Measurements from ENCODE around the gene MAPK10. TPM values are rescaled to one million over a fixed set of nuclear protein-coding genes. Genes with fewer than 3 reads are reported as not detected.

Gene MAPK10
- total and polyA plus RNA-seq, 10 of the 15 experiments (the other 5 are each of a cell fraction or from before 2014, with no cell fraction given) = 1.1 to 4.2 (median 2.4) TPM

DNA sequence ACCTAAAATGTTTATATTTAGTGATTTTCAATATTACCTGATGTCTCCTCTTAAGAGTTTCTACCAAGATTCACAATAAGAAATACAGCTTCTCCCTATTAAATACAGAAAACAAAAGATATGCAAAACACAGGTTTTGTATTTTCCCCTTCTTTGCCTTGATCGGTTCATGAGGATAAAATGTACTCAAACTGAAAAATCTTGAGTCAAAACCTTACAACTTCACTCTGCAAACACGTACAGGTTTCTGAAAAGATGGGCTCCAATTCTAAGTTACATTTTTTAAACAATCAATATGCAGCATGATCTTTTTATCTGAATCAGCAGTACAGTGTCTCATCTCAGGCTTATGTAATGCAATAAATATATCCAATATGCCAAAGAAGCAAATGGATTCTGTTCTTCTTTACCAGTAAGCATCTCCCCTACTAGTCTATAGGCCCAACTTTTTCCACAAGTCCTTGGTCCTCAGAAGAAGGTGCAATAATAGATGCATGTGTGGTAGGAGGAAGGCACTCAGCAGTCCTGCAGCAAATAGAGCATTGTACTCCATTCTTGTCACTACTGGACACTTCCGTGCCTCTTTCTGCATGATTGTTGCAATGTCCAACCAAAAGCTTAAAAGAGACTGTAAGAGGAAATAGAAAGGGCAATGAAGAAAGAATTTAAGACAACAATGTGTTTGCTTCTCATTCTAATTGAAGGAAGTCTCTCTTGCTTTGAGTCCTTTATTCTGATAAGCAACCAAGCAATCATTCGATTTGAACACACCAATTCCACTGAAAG lies 3.2 kb downstream of the MAPK10 start:
- Histone ChIP-seq H3K36me3 (ENCODE audit: control insufficient read depth in 2 of 2, insufficient read depth in 2 of 2, low read length in 1 of 2) (no peaks in the 10 kb centered on the region), H3K4me2 (ENCODE audit: control insufficient read depth, insufficient read depth) (no peak overlapping the region), H3K27ac (ENCODE audit: control insufficient read depth, insufficient read depth) (no peak overlapping the region), H3K79me2 (ENCODE audit: control insufficient read depth, insufficient read depth, low read length) (no peaks in the 10 kb centered on the region), H3K9ac (ENCODE audit: control insufficient read depth, insufficient read depth, low read length) (no peak overlapping the region), H3K4me3 (no peak overlapping the region), H3K9me3 (replicated peaks; ENCODE audit: control insufficient read depth, insufficient read depth, low read length) (no peaks in the 10 kb centered on the region), H2AFZ (ENCODE audit: control insufficient read depth, low read depth, low read length) (no peak overlapping the region), H4K20me1 (ENCODE audit: control insufficient read depth, insufficient read depth) (no peaks in the 10 kb centered on the region), H3K27me3 (replicated peaks in 1 of 2; ENCODE audit: control insufficient read depth in 2 of 2, insufficient read depth in 2 of 2, low read length in 1 of 2) (no peaks in the 10 kb centered on the region), H3K4me1 (ENCODE audit: control insufficient read depth, insufficient read depth, low read length) (peaks cover 3% of the 10 kb centered on the region; the same call in 1 of the 2 replicates)
- peak; percentile 81 for TF ChIP-seq JUNB (IDR thresholded peaks at IDR 0.05)
- 0 out of 2 replicates have a peak, but pooled peaks have one; percentile 6 for TF ChIP-seq RUNX3 (IDR thresholded peaks at IDR 0.05; ENCODE audit: low read length)
- no peak for TF ChIP-seq TBL1XR1 (IDR thresholded peaks at IDR 0.05; ENCODE audit: low read depth, low read length)
- TF ChIP-seq NFIC (IDR thresholded peaks at IDR 0.05; ENCODE audit: low read depth, low read length) = 0 out of 2 replicates have a peak, but pooled peaks have one; percentile 24
- TF ChIP-seq IRF4 (IDR thresholded peaks at IDR 0.05; ENCODE audit: low read depth, low read length) = peak; percentile 50; the same call in 1 of the 2 replicates
- no TSS peak for BruUV-seq (replicated peaks)
- ATAC-seq = no peak
- intact Hi-C loops (cut with micrococcal nuclease; ENCODE audit: unreplicated experiment) (no loop called here), in situ Hi-C loops (cut with MboI) (no loop called here)
- POLR2A ChIA-PET = no interaction called here
- RAD21 ChIA-PET (ENCODE audit: unreplicated experiment) = interaction anchor here (0.5 kb wide), 1 partner anchor 786 kb away, joined by 3 read pairs; no protein-coding TSS in a partner anchor
- CTCF ChIA-PET = no interaction called here
- FAIRE-seq = no peak
- 18% methylated on average over 4 of the region's 4 CpGs for WGBS (ENCODE audit: insufficient coverage, insufficient replicate concordance, low lambda C conversion rate, missing lambda C conversion rate)
- SMC1A ChIA-PET (ENCODE audit: uncharacterized antibody, unreplicated experiment) = interaction anchor here (0.6 to 1.5 kb wide), 3 partner anchors 9 to 138 kb away, joined by 3 to 4 read pairs (median 3); no protein-coding TSS in a partner anchor
- DNase-seq (ENCODE audit: low read depth, low spot score) = no peak

DNA sequence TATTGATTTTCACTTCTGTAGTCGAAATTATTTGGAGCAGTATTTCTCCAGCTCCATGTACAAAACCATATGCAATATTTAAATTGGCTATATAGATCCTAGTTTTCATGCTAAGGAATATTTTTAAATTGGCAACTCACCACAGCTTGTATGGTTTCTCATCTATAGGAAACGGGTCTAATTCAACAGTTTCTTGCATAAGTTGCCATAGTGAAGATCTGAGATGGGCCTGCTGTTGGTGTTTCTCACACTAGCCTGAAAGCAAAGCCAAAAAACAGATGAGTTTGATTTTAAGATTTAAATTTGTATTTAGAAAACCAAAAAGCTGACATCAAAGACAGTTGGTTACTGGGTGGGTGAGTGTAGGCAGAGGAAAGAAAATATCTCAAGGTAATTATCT lies 5.5 kb downstream of the MAPK10 start:
- ATAC-seq (no peak), FAIRE-seq (no peak), DNase-seq (ENCODE audit: low read depth, low spot score) (no peak)
- 0% methylated on average over 2 of the region's 2 CpGs for WGBS (ENCODE audit: insufficient coverage, insufficient replicate concordance, low lambda C conversion rate, missing lambda C conversion rate)
- POLR2A ChIA-PET = no interaction called here
- no peak overlapping the region for H3K9ac ChIP-seq (ENCODE audit: control insufficient read depth, insufficient read depth, low read length)
- H3K4me3 ChIP-seq = no peak overlapping the region
- RAD21 ChIA-PET (ENCODE audit: unreplicated experiment) = no interaction called here
- no peaks in the 10 kb centered on the region for H3K27me3 ChIP-seq (replicated peaks in 1 of 2; ENCODE audit: control insufficient read depth in 2 of 2, insufficient read depth in 2 of 2, low read length in 1 of 2)
- SMC1A ChIA-PET (ENCODE audit: uncharacterized antibody, unreplicated experiment) = no interaction called here
- H3K4me2 ChIP-seq (ENCODE audit: control insufficient read depth, insufficient read depth) = no peak overlapping the region
- BruUV-seq (replicated peaks) = no TSS peak
- no peak for TF ChIP-seq NR2C2 (IDR thresholded peaks at IDR 0.05; ENCODE audit: borderline replicate concordance, control insufficient read depth, insufficient read length, low read depth)
- TF ChIP-seq, protein P1, sequence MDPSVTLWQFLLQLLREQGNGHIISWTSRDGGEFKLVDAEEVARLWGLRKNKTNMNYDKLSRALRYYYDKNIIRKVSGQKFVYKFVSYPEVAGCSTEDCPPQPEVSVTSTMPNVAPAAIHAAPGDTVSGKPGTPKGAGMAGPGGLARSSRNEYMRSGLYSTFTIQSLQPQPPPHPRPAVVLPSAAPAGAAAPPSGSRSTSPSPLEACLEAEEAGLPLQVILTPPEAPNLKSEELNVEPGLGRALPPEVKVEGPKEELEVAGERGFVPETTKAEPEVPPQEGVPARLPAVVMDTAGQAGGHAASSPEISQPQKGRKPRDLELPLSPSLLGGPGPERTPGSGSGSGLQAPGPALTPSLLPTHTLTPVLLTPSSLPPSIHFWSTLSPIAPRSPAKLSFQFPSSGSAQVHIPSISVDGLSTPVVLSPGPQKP (IDR thresholded peaks at IDR 0.05; ENCODE audit: low read depth, low read length) = no peak
- TF ChIP-seq HCFC1 (IDR thresholded peaks at IDR 0.05; ENCODE audit: low read length) = no peak
- TF ChIP-seq EGR1 (IDR thresholded peaks at IDR 0.05; ENCODE audit: borderline replicate concordance in 1 of 2, low read depth in 2 of 2, low read length in 2 of 2) = no peak
- TF ChIP-seq SIX5 (IDR thresholded peaks at IDR 0.05; ENCODE audit: low read depth, low read length, severe bottlenecking) = no peak
- H3K79me2 ChIP-seq (ENCODE audit: control insufficient read depth, insufficient read depth, low read length) = no peaks in the 10 kb centered on the region
- no peaks in the 10 kb centered on the region for H3K9me3 ChIP-seq (replicated peaks; ENCODE audit: control insufficient read depth, insufficient read depth, low read length)
- H4K20me1 ChIP-seq (ENCODE audit: control insufficient read depth, insufficient read depth) = no peaks in the 10 kb centered on the region
- intact Hi-C loops (cut with micrococcal nuclease; ENCODE audit: unreplicated experiment) (no loop called here), in situ Hi-C loops (cut with MboI) (no loop called here)
- no peak overlapping the region for H3K27ac ChIP-seq (ENCODE audit: control insufficient read depth, insufficient read depth)
- H3K4me1 ChIP-seq (ENCODE audit: control insufficient read depth, insufficient read depth, low read length) = no peaks in the 10 kb centered on the region
- CTCF ChIA-PET = no interaction called here
- H3K36me3 ChIP-seq (ENCODE audit: control insufficient read depth in 2 of 2, insufficient read depth in 2 of 2, low read length in 1 of 2) = no peaks in the 10 kb centered on the region
- no peak overlapping the region for H2AFZ ChIP-seq (ENCODE audit: control insufficient read depth, low read depth, low read length)

Measured in GM12878 (cell line).